Fibroblast of villous mesenchyme (primary cell): ENCODE results near the gene JAKMIP2. TPM values are rescaled to one million over a fixed set of nuclear protein-coding genes. Genes with fewer than 3 reads are reported as not detected.

Source experiments
- DNase-seq: peaks from one replicate; pipeline ENCODE4 v3.0.0-alpha.2; 2010; ENCODE audit warnings: low read depth
- H3K4me3 ChIP-seq: 2 replicates; pipeline ENCODE4 v1.5.1; 2011; ENCODE audit warnings: low read depth, mild to moderate bottlenecking, low read length
- total RNA-seq: library from RNA; depleted of rRNA; stranded (reverse); fragments of >200 nt; gene quantifications from 2 replicates; pipeline ENCODE4 v1.2.3, GENCODE V29; 2012
- TF ChIP-seq, protein P1 (sequence below): IDR thresholded peaks from 2 replicates; pipeline ENCODE4 v1.5.1; 2012; ENCODE audit warnings: low read depth, mild to moderate bottlenecking, low read length; ENCODE audit not compliant: insufficient read depth

Gene JAKMIP2
- total RNA-seq, 1 donor, result 3.5 TPM

DNA sequence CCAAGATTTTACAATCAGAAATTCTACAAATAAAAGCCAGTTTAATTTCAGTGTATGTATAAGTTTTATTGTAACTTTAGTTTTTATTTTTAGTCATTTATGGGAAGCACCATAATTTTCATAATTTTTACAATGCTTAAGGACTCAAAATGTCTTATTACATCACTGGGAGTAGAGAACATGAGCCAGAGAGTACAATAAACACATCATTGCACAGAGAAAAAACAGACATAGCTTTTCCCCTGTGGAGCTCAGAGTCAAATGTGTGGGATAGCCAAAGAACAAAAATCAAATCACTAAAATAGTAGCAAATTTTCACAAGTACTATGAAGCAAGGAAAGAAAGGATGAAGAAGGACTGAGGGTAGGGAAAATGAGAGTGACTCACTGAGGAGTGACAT is 5.5 kb upstream of the JAKMIP2 start:
- H3K4me3 ChIP-seq, result no peak overlapping the region
- DNase-seq, result no peak
- TF ChIP-seq, protein P1, sequence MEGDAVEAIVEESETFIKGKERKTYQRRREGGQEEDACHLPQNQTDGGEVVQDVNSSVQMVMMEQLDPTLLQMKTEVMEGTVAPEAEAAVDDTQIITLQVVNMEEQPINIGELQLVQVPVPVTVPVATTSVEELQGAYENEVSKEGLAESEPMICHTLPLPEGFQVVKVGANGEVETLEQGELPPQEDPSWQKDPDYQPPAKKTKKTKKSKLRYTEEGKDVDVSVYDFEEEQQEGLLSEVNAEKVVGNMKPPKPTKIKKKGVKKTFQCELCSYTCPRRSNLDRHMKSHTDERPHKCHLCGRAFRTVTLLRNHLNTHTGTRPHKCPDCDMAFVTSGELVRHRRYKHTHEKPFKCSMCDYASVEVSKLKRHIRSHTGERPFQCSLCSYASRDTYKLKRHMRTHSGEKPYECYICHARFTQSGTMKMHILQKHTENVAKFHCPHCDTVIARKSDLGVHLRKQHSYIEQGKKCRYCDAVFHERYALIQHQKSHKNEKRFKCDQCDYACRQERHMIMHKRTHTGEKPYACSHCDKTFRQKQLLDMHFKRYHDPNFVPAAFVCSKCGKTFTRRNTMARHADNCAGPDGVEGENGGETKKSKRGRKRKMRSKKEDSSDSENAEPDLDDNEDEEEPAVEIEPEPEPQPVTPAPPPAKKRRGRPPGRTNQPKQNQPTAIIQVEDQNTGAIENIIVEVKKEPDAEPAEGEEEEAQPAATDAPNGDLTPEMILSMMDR, result no peak

DNA sequence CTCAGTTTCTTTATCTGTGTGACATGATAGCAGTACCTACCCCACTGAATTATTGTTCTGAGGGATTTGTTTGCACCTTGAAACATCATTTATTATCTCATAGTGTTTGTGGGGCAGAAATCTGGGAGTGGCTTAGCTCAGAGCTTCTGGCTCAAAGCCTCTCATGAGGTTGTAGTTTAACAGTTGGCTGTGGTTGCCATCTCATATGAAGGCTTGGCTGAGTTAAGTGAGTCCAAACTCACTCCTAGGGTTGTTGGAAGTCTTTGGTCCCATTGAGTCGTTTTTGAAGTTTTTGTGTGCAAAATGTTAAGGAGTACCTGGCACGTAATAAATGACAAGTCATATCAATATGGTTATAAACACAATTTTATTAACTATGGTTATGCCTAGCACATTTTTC is 3.6 kb upstream of the JAKMIP2 start:
- TF ChIP-seq, protein P1, result no peak
- no peak for DNase-seq
- no peak overlapping the region for H3K4me3 ChIP-seq

DNA sequence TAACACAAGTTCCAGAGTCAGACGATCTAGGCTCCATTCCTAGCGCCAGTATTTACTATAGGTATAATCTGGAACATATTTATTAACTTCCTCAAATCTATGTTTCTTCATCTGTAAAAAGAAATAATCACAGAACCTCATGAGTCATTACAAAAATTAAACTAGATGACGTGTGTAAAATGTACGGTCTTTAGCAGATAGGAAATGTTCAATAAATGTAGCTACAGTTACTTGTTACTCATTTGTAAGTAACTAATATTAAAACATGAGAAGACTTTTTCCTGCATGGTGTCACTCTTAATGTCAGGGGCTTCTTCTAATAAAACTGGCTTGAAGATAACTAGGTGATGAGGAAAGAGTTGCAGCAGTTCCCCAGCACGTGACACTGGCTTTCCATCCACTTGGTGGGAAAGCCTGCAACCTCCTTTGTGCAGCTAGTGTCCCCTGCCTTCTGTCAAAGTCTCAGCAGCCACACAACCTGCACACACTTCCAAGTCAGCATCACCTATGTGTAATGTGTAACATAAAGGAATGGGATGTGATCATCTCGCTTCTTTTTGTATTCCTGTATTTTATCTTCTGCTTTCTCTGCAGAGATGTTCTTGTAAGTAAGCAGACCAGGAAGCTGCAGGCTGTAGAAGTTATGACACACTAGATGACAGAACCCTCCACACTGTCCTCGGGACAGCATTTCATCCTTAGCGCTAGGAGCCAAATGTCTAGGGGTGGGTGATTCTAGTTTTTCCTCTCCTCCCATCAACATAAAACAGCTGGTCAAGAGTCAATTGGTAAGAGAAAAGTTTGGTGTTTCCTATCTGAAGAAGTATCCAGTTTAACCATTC is 1.8 kb upstream of the JAKMIP2 start:
- H3K4me3 ChIP-seq, result no peak overlapping the region

DNA sequence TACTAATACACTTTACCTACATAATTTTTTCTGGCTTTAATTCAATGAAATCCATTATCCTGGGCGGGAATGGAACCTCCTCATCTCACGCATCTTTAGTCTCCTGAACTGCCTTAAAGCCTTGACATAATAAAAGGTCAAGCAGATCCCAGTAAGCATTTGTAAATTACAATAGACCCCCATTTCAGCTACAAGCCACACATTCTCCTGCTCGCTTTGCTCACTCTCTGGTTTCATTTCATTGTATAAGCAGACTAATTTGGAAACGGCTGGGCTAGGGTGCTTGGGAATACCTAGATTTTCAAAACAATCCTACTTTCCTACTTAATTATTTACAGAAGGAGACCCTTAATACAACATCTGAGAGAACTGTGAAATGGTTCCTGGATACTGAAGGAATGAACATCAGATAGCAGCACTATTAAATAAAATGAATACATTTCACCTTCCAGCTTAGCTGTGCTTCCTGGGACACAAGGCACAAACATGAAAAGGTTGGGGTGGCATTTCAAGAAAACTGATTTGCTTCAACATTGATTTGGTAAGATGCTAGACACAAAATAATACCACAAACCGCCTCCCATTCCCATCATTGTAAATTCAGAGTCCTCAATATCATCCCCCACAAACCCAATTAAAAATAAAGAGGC is 1.5 kb downstream of the JAKMIP2 start:
- no peak for DNase-seq
- TF ChIP-seq, protein P1, result no peak
- no peak overlapping the region for H3K4me3 ChIP-seq

More for the DNA sequence above, 1.8 kb upstream of the JAKMIP2 start:
- no peak for DNase-seq
- TF ChIP-seq, protein P1, result no peak

DNA sequence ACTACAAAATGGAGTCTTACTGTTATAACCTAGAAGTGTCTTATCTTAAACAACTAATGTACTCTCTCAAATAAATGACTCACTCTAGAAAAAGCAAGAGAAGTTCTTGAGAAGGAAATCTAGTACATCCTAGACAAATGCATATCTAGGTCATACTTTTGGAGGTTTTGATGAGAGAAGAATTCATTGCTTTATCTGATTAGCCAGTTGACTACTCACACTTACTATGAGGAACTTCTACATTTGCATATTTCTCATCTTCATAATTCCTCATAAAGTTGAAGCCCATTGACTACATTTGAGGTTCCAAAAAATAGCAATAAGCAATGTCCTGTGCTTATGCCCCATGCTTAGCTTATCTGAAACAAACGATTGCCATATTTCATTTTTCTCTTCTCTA is 2.8 kb downstream of the JAKMIP2 start:
- TF ChIP-seq, protein P1, result no peak
- DNase-seq, result no peak

DNA sequence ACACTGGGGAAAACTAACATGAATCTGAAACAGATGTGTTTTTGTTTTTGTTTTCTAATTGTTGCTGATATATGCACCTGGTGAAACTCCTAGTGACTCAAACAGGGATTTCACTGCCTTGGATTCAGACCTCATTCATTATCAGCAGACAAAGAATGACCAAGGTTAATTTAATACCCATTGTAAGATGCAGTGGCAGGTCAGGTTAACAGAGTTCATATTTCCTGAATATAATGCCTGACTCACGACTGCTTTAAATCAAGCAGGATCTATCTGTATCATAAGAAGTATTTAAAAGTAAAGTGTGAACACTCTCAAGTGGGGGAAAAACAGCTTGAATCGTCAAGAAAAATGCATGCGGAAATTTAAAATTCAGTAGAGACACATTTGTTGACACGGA is 5.5 kb downstream of the JAKMIP2 start:
- DNase-seq, result no peak
- H3K4me3 ChIP-seq, result no peak overlapping the region
- TF ChIP-seq, protein P1, result no peak

More for the DNA sequence above, 2.8 kb downstream of the JAKMIP2 start:
- no peak overlapping the region for H3K4me3 ChIP-seq
